Ecto neural progenitor cell (in vitro differentiated cells): ENCODE data around the gene RPL19.

Source experiments
- DNase-seq: peaks from one replicate; pipeline ENCODE4 v3.0.0-alpha.2; 2018; ENCODE audit warnings: low spot score

Gene RPL19

DNA sequence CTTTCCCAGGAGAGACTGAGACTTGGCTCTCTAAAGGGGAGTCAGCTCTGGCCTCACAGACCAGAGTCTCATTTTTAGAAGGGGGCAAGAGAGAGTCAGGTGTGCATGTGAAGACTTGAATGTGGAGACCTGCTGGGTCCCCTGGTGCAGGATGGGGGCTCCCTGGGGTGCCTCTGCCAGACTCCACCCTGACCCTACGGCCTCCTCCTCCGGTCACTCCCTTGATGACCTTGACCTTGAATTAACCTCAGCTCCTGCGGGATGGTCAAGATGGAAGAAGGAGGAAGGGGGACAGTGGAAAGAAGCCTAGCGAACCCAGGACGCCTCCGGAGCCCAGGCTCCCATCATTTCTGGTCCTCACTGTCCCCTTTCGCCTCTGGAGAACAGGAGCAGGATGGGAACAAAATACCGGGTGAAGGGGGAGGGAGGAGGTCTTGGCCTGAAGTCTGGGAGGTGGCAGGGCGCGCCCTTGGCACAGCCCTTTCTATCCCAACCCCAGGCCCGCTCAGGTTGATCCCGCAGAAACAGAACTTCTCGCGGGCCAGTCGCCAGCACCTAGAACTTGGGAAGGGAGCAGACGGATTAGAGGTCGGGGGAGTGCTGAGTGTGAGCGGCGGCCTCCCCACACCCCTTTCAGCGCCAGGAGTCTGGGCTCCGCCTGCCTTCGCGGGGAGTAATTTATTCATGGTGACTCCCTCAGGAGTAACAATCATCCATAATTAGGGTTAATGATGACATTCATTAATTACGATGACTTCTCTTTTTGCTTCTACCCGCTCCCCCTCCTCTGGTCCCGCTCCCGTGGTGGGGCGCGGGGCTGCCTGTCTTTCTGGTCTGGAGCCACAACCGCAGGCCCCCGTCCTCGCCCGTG is 24.1 kb downstream of the RPL19 start:
- DNase-seq: peak; percentile 60

DNA sequence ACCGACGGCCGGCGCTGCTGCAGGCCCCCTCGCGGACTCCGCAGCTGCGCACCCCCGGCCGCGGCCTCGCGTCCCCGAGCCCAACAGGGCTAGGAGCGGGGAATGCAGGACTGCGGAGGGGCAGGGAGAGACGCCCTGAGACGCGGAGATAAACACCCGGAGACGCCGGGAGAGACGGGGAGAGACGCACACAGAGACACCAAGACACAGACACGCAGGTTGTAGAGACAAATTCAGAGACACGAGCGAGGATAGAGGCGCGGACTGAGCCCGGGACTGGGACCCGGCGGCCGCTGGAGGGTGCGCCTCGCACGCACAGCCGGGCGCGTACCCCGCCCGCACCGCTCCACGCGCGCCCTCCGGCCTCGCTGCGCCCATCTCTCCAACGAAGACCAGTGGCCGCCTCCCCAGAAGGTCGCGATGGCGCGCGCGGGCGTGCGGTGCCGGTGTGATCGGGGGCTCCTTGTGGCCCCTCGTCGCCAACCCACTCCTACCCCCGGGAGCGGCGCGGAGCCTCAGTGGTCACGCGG is 24.8 kb downstream of the RPL19 start:
- DNase-seq: peak; percentile 64

DNA sequence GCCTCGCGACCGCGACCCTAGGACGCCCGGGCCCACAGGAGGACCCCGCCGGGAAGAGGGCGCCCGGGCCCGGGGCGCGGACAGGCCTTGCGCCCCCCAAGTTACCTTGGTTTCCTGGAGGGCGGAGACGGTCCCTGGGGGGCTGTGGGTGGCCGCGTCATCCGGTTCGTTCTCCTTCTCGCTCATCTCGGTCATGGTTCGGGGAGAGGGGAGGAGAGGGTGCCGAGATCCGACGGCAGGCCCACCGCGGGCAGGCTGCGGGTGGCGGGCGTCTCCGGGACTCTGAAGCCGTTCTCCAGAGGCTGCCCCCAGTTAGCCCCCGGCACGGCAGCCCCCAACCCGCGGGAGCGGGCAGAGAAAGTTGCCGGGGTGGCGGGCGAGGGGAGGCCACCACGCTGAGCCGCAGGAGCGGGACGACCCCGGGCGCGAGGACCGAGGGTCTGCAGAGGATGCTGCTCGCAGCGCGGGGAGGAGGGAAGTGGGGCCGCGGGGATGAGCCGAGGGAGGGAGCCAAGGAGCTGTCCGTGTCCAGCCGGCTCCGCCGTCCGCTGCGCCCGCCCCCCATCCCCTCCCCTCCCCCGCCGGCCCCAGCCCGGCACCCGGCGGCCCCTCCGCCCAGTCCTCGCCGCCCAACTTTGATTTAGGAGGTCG is 25.4 kb downstream of the RPL19 start, which contains the start of gene STAC2:
Gene STAC2 (minus strand): TSS at position 638 of the 651 bp plus-strand sequence. CDS start 443 bp downstream, at position 195.
- DNase-seq: no peak

DNA sequence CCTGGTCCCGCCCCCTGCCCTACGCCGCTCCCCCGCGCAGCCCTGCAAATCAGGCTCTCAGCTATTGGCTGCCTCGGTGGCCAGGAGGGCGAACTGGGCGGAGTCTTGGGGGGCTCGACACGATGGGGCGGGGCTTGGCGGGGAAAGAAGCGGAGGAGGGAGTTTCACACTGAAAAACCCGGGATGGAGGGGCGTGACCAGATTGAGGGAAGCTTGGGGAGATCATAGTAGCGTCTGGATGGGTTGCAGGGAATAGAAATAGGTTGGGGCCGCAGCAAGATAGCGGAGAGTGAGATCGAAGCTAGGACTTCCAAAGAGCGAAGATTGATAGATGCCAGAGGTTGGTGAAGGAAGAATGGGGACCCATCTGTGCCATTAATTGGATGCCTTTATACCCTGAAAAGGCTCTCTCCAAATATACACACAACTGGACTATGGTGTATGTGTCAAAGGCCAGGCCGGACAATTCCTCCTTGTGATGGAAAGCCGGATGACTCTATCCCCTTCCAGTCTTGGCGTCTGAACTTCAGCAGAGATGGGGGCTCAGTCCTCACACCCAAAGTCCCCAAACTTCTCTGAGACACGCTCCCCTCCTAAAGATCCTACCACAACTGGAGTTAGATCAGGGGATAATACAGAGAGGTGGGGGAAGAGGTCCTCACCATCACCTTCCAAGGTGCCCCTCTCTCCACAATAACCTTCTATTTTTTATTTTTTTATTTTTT is 26.0 kb downstream of the RPL19 start:
- peak; percentile 99 for DNase-seq

DNA sequence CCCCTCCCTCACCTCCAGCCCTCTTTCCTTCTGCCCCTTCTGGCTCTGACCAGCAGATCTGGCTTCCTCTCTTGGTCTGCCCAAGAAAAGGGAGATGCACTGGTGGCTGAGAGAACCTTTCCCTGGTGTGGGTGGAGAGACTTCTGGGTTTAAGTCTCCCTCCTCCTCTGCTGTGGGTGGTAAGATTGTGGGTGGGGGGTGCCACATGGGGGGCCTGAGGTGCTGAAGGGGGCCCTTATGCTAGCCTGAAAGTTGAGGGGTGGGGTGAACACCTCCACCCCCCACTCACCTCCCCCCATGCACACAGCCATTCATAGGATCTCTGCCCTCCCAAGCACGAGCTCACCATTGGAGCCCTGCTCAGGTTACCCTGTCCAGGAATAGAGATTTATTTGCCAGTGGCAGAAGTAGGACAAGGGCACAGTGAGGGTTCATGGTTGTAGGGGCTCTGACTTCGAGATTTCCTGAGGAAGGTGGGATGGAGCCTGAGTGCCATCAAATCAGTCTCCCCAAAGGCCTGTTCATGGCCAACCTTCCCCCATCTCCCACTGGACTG is 27.4 kb downstream of the RPL19 start:
- no peak for DNase-seq

DNA sequence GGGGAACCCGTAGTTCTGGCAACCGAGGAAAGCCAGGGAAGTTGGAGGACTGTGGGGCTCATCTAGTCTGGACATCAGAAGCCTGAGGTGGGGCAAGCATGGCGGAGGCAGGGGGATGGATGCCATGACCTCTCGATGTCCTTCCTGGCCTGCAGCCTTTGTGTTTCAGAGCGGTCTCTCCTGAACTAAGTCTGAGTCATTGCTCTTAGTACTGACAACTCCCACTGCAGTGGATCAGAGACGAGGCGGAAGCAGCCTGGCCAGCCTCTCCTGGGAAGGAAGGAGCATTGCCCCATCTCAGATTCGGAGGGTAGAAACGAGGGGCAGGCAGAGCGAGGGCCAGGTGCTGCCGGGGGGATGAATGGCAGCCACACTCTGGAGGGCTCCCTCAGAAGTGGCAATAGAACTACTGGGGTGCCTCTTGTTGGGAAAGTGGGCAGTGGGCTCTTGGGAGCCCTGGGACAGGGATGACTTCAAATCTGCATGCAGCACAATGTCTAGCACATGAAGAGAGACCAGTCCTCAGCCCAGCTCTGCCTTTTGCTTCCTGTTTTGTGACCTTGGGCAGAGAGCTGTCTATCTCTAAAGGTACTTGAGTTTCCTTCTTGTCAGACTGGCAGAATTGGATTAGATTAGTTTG is 29.3 kb downstream of the RPL19 start:
- peak; percentile 50 for DNase-seq

DNA sequence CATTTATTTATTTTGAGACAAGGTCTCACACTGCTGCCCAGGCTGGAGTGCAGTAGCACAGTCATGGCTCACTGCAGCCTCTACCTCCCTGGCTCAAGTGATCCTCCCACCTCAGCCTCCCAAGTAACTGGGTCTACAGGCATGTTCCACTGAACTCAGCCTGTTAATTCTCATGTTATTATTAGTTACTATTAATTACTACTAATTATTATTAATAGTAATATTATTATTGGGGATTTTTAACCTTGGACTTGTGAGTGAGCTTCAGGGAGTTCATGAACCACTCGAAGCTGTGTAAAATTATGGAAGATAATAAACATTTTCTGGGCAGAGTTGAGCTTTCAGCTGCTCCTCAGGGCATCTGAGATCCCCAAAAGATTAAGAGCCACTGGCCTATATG is 30.3 kb downstream of the RPL19 start:
- no peak for DNase-seq

DNA sequence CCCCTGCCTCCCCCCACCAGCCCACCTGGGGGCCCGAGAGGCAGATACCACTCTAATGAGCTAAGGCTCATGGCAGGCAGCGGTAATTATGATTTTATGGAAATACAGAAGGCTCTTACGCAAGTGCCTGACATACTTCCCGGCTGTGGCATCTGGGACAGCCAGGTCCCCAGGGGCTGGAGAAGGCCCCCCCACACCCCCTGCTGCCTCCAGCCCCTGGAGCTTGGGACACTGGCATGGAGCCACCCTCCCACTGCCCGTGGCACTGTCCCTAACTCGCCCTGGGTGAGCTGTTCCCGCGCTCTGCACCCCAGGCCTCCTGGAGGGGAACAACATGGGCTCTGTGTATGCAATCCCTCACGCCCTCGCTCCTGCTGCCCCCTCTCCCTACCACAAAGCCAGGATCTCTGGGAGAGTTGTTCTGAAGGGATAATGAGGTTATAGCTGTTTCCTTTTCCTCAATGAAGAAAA is 31.0 kb downstream of the RPL19 start:
- peak; percentile 60 for DNase-seq

DNA sequence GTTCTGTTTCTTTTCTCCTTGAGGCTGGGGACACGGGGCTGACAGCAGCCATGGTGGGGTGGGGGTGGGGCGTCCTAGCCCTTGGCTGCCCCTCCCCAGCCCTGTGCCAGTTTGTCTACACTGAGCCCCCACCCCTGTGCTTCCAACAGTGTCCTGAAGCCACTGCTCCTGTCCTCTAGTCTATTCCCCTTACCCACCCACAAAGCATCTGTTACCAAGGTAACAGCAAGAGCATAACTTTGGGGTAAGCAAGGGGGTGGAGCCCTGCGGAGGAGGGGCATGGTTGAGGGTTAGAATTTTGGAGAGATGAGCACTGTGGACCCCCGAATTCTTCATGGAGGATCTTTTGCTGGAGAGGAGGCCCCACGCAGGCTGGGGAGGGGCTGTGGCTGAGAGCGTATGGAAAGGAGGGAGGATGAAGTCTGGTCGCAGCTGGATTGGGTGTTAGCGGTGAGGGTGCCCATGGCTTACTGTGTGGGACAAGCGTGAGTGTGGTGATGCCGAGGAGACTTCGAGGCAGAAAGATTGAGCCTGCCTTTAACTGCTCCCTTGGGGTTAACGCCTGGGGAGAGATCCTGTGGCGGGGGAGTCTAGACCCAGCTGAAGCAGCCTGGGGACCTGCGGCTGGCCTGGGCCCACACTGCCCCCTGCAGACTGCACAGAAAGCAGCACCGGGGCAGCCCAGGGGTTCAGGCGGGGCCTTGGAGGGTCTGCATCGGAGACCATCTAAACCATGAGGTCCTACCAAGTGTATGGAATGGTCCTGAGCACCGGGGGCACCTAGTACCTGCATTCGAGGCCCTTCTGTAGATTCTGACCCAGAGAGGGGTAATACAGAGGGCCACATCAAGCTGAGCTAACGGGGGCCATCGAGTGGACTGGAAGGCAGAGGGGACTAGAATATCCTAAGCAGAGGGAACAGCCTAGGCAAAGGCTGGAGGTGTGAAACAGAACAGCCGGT is 31.8 kb downstream of the RPL19 start:
- DNase-seq: peak; percentile 88

DNA sequence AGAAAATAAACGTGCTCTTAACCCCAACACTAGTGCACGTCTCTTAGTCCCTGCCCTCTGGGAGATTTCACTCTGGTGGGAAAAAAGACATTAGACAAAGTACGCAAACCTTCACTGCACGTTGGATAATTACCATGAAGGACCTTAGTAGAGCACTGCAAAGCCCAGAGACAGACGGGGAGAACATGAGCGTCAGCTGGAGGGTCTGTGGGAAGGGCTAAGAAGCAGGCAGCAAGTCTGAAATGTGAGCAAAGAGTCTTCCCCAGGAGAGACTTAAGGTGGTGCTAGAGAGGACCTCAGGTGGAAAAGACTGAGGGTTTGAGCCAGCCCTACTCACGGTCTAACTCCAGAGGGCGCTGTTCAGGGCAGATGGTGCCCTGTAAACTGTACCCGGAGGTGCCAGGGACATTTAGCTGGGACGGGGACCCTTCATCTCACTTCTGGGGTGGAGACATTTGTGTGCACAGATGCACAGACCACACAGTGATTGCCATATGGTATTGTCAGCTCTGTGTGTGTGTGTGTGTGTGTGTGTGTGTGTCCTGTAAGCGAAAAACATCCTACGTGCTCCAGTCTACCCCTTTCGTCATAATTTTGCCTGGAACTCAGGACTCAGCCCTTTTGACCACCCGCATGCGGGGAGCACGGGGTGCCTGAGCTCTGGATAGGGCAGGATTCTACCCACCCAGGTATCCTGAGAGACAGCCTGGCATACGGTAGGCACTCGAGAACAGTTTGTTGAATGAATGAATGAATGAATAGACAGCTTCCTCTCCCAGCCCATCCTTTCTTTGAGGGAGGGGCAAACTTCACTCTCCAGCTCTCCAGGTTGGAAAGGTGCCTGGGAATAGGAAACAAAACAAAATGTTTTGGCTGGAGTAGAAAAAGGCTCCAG is 35.7 kb downstream of the RPL19 start:
- peak; percentile 84 for DNase-seq

DNA sequence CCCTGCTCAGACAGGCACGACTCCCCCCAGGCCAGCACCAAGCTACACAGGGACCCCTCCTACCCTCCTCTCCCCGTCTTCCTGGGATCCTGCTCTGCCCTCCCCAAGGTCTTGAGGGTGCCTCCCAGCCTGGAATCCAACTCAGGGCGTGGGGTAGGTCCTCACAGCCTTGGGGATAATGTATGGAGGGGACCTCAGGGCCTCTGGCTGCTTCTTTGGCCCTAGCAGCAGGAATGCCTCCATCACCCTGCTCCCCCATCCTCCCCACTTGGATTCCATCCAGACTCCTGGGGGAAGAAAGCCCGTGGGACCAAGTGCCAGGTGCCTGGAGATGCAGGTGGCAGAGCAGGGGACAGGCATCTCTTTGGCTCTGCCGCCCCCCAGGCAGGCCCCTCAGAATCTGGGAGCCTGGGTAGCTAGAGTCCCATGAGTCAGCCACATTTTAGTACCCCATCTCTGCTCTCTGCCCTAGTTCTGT is 36.4 kb downstream of the RPL19 start:
- DNase-seq: peak; percentile 47

DNA sequence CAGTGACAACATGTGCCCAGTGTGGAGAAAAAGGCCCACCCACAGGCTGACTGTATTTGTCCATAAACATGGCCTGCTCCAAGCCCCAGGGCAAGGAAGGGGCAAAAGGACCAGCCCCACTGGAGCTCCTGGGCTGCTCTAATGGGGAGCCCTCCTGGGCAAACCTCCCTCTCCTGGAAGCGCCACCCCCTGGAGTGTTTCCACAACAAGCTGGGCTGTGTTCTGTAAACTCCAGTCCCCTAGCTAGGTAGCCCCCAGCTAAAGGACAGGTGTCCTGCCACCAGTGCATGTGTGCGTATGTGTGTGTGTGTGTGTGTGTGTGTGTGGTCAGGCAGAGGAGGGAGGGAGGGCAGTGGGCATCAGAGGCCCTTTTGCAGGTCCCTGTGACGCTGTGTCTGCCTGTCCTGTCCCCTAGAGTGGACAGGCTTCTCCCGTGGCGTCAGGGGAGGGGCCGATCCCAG is 36.9 kb downstream of the RPL19 start:
- DNase-seq: peak; percentile 58

DNA sequence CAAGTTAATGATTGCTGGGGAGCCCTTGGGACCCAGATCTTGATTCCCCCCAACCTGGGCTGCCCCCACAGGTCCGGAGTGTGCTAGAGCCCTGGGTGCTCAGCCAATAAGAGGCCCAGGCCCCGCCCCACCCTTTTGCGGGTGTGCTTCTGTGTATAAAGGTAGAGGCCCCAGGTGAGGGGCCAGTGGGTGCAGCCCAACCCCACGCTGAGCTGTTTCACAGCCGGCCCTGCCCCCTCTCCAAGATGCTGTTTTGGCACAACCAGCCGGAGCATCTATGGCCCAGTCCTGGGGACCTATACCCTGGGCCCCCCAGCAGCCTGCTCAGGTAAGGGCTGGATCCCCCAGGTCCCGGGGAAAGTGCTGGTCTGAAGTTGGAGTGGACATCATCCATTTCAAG is 37.5 kb downstream of the RPL19 start:
- DNase-seq: peak; percentile 50

DNA sequence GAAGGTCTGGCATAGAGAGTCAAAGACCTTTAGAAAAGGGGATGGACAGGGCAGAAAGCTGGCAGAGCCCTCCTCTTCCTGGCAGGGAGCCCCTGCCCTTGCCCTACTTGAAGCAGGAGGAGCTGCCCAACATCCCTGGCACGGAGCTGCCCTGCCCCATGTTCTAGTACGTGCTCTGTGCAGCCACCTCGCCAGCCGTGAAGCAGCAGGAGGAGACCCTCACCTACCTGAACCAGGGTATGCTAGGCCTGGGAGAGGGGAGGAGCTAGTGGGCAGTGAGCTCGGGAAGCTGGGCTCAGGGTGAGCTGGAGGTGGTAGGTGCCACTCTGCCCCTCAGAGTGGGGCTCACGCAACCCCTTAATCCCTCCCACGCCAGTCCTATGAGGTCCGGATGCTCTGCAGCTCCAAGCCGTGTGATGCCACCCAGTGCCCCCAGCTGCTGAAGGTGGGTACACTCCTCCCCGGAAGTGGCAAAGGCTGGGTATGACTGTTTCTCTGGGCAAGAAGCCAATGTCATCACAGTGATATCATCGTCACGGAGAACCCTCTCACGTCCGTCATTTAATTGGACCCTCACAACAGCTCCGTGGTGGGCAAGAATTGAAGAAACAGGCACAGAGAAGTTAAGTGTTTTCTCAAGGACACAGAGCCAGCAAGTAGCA is 38.4 kb downstream of the RPL19 start:
- DNase-seq: no peak

DNA sequence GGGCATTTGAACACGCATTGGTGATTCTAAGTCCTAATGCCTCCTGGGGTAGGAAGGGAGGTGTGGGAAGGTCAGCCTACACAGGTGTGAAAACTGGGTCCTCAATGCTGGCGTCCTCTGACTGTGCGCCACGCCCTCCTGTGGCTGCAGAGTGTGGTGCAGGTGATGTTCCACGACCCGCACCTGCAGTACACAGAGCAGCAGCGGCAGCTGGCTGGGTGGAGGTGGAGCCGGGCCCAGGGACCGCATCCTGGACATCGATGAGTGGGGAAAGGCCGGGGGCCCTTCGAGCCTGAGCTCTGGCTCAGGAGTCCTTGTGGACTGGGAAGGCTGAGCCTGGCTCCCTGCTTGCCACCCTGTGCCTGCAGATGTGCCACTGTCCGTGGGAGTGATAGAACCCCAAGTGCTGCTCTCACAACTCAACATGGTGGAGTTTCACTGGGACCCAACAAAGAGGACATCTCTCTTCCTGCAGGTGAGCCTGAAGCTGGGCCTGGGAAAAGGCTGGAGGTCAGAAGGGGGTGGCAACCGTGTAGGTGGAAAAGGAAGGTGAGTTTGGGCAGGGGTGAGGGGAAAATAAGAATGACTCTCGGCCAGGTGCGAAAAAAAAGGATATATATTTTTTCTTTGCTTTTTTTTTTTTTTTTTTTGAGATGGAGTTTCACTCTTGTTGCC is 39.7 kb downstream of the RPL19 start:
- DNase-seq: peak; percentile 84

DNA sequence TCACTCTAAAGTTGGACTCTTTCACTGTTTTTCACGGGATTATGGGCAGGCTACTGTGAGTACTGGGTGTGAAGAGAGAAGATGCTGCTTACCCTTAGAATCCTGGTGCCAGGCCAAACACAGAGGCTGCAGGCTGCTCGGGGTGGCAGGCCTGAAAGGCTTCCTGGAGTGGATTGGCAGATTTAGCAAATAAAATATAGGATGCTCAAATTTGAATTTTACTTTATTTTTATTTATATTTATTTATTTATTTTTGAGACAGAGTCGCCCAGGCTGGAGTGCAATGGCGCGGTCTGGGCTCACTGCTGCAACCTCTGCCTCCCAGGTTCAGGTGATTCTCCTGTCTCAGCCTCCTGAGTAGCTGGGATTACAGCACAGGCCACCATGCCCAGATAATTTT is 40.5 kb downstream of the RPL19 start:
- DNase-seq: no peak

DNA sequence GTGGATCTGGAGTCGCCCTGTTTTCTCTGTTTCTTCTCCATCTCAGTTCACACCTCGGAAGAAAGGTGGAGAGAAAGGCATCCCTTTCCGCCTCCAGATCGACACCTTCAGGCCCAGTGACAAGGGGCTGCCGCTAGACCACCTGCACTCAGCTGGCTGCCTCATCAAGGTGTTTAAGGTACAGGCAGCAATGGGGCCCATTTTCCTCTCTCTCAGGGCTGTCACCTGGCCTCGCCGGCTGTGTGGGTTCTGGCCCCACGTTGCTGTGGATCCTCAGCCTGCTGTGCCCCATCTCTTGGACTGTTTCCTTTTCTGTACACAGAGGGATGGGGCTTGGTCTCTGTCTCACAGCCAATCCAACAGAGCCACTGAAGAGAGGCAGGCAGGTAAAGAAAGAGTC is 43.1 kb downstream of the RPL19 start:
- no peak for DNase-seq
